ENCODE data around the gene MIER2.

The MIER2 gene

GRCh38 chr19:378706-379105 lies 34.1 kb upstream of the MIER2 start:
- DNase-seq (ENCODE audit: low spot score), result no peak

GRCh38 chr19:377801-378581 lies 33.4 kb upstream of the MIER2 start:
- no peak for DNase-seq (ENCODE audit: low spot score)

- no peak for DNase-seq (ENCODE audit: low spot score)
Observed at GRCh38 chr19:376111-376470, 31.5 kb upstream of the MIER2 start.

GRCh38 chr19:375395-376110 lies 31.0 kb upstream of the MIER2 start:
- no peak for DNase-seq (ENCODE audit: low spot score)

DNA sequence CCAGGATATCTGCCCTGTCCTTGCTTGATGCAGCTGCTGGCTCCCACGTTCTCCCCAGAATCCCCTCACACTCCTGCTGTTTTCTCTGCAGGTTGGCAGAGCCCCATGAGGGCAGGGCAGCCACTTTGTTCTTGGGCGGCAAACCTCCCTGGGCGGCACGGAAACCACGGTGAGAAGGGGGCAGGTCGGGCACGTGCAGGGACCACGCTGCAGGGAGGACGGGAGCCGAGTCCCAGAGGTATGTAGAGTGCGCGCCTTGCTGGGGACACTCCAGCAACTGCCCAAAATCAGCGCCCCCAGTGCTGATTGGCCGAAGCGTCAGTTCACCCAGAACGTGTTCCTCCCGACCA lies 30.3 kb upstream of the MIER2 start:
- no peak for DNase-seq (ENCODE audit: low spot score)

DNA sequence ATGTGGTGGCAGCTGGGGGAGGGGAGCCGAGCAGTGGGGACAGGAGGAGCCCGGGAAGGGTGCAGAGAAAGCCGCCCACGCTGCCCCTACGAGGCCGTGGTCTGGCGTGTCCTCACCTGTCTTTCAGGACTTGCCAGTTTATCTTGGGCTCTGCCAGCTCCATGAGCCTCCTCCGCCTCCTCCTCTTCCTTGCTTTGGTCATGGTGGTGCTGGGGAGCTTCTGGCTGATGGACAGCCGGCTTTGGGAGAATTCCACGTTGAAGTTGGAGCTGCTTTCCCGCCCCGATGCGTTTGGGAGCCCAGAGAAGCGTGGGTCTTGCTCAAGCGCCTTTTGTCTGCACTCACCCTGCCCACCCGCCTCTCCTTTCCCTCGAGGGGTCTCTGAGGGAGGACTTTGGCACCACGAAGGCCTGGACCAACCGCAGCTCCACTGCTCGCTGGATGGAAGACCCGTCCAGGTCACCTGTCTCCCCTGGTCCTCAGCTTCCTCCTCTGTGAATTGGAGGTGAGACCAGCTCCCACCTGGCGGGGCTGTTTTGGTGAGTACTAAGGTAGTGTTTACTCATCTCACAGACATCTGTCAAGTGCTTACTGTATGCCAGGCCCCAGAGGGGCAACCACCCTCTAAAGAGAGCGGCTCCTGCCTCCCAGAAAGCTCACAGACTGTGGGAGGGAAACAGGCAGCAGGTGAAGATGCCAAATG lies 29.7 kb upstream of the MIER2 start:
- DNase-seq (ENCODE audit: low spot score), result no peak

DNA sequence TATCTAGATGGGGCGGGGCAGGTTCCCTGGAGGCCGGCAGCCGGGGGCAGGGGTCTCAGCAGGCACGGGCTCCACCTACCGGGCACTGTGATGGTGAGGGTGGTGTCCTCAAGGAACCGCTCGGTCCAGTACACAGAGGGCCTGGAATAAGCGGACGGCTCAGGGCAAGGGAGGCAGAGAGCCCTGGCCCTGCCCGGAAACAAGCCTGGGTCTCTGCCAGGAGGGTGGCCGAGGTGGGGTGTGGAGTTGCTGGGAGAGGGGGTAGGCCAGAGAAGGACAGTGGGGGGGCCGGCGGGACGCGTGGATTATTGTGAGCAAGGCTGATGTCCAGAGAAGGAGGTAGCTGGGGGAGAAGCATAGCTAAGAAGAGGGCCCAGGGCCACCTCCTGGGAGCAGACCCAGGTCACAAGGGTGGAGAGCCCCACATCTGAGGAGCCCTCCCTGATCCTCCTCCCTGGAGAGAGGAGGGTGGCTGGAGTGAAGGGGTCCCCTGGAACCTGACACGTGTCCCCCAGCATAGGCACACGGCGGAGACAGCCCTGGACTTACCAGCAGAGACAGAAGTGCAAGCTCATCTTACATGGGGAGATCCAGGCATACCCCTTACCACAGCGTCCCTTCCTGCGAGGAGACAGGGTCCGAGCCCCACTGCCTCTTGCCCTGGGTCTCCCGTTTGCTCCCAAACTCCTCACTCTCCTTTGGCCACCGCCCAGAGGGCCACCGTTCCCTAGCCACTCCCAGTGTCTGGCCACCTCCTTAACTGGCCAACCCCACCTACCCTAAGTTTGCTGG lies 29.0 kb upstream of the MIER2 start:
- DNase-seq (ENCODE audit: low spot score), result no peak

- DNase-seq (ENCODE audit: low spot score), result peak; percentile 79
Observed at GRCh38 chr19:372306-372890, 27.8 kb upstream of the MIER2 start.

DNA sequence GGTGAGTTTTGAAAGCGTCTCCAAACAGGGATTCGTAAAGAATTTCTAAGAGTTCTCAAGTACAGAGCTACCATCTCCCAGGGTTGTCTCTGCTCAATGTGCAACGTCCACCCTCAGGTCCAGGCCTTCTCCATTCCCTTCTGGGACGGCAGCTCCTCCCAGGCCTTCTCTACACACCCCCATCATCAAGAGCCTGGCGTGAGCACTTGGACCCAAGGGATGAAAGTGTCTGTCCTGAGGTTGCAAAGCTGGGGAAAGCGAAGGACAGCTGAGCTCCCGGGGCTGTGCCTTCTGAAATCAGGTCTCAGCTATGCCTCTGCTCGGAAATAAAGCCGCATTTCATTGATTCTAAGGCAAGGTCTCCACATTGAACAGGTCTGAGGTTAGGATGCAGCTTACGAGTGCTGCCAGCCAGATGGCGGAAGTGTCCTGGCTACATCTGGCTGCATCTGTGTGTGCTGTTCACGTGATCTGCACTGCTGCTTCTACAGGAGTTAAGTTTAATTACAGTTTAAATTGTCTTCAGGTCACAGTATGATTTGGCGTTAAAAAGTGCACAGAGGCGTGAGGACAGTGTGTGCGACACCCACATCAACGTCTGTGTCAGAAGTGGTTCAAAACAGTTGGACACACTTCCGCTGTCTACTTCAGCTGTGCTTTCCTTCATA lies 27.0 kb upstream of the MIER2 start:
- no peak for DNase-seq (ENCODE audit: low spot score)

DNA sequence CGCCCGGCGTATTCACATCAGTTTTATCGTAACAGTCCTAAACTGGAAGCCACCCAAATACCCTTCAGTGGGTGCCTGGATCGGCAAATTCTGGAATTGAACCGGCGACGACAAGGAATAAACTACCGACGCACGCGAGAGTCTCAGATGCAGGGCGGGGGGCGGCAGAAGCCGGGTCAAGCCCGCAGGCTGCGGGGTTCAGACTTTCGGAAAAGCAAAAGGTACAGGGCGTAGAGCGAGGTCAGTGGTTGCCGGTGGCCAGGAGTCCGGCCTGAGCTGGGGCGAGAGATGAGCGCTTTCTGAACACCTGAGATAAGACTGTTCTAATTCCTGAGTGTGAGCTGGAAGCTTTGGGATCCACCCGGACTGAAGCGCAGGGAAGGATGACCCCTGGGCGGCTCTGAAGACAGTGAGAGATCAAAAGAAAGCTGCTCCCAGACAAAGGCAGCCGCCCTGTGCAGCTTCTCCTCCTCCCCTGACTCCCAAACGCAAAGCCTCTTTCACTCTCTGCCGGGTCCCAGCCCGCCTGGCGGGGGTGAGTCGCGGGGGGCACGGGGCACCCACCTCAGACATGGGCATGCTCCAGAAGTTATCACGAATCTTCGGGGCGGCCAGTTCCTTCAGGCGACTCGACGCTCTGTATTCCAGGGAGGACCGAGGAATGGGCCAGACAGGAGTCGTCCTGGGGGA lies 26.2 kb upstream of the MIER2 start:
- DNase-seq (ENCODE audit: low spot score), result no peak

- DNase-seq (ENCODE audit: low spot score), result no peak
Observed at GRCh38 chr19:369876-370275, 25.3 kb upstream of the MIER2 start.

GRCh38 chr19:369256-369655 lies 24.7 kb upstream of the MIER2 start:
- no peak for DNase-seq (ENCODE audit: low spot score)

DNA sequence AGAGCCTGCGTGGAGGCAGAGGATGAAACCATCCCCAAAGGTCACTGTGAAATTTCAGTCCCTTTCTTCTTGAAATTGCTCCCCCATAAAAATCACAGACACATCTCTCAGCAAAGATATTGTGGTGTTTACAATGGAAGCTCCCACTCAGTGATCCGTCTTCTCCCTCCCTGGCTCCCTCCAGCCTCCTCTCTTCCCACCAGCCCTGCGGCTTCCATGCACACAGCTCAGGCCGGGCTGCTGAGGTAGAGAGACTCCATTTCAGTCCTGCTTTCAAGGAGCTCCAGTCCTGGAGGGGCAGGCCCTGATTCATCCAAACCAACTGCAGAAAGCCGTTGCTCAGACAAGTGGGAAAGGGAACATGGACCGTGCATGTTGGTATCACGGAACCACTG lies 24.0 kb upstream of the MIER2 start:
- no peak for DNase-seq (ENCODE audit: low spot score)

DNA sequence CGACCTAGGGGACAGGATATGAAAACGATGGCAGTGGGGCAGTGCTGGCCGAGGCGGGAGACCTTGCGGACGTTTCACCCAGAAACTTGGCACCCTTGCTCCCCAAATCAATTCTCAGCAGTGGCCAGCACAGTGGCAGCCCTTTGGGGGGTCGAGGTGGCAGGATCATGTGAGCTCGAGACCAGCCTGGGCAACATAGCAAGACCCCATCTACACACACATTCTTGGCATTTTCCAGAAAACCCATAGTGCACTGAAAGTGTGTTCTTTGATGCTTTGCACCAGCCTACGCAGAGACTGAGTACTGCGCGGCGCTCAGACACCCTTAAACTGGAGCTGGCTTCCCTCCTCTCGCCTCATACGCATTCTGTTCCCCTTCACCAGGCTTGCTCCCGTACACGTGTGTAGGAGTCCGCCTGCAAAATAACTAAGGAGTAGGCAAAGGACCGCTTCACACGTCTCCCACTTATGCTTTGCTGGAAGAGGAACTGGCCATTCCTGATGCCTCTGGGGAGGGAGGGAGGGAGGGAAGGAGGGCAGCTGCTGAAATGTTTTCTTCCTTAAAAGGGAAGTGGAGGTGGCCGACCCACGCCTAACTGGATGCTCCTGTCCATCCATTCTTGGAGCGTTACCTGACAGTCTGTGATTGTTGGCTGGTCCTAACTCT lies 23.5 kb upstream of the MIER2 start:
- DNase-seq (ENCODE audit: low spot score), result no peak

- no peak for DNase-seq (ENCODE audit: low spot score)
Observed at GRCh38 chr19:367561-367960, 23.0 kb upstream of the MIER2 start.

DNA sequence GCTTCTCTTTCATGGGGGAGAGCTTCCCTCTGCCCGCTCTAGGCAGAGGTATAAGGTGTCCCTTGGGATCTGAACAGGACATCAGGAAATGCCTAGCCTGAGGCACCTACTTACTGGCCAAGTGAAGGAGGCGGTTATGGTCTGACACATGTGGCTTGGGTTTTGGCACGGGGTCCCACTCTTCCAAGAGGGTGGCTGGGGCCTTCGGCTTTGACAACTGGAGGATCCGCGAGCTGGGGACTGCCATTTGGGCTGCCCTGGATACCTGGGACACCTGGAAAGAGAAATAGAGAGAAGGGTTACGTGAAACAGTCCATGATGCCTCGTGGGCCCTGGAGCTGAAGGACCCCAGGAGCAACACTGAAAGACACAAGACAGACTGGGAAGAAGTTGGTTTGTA lies 22.4 kb upstream of the MIER2 start:
- no peak for DNase-seq (ENCODE audit: low spot score)

DNA sequence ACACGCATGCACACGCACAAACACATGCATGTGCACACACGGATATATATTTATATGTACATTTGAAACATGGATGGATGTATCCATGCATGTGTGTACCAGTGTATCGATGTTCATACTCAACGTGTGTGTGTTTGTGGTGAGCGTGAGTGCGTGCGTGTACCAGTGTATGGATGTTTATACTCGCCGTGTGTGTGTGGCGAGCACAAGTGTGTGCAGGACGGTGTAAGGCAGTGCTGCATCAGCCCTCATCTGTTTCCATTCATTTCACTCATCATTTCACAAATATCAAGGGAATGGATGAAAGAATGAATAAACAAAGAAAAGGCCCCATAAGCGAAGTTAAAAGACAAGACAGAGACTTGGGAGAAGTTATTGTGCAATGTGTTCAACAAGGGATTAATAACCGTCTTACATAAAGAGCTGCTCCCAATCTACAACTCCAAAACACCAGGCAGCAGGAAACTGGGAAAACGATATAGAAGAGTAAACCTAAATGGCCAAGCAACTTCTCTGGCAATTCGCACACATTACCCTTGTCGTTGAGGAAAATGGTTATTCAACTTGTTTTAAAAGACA lies 21.7 kb upstream of the MIER2 start:
- no peak for DNase-seq (ENCODE audit: low spot score)

GRCh38 chr19:364496-365287 lies 20.1 kb upstream of the MIER2 start:
- no peak for DNase-seq (ENCODE audit: low spot score)

DNA sequence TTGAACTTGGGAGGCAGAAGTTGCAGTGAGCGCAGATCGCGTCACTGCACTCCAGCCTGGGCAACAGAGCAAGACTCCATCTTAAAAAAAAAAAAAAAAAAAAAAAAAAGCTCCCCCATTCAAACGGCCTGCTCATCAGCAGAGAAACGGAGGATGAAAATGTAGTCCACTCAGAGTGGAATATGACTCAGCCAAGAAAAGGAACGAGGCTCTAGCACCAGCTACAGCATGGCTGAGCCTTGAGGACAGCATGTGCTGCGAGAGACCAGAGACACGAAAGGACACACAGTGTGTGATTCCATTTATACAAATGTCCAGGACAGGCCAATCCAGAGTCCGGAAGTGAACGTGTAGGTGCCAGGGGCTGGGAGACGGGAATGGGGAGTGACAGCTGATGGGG lies 18.1 kb upstream of the MIER2 start:
- no peak for DNase-seq (ENCODE audit: low spot score)
